Glutamatergic neuron (in vitro differentiated cells): ENCODE measurements around the gene TRIM72. TPM values are rescaled to one million over a fixed set of nuclear protein-coding genes. Genes with fewer than 3 reads are reported as not detected.
"Not testable (repeated sequence)": the region's sequence is repeated elsewhere in the genome, so short reads cannot be mapped to it uniquely, and the experiment has no call there.

ENCODE experiments used
- DNase-seq: peaks from one replicate; pipeline ENCODE4 v3.0.0; 2022
- H3K27ac Mint-ChIP-seq: one replicate; pipeline ENCODE4 v1.8.0; 2020; ENCODE audit warnings: mild to moderate bottlenecking, mixed read lengths, inconsistent platforms; ENCODE audit not compliant: unreplicated experiment
- H3K27me3 Mint-ChIP-seq: one replicate; pipeline ENCODE4 v1.8.0; 2020; ENCODE audit warnings: mild to moderate bottlenecking, moderate library complexity, mixed read lengths, inconsistent platforms; ENCODE audit not compliant: unreplicated experiment
- H3K36me3 Mint-ChIP-seq: one replicate; pipeline ENCODE4 v1.8.0; 2020; ENCODE audit warnings: mild to moderate bottlenecking, mixed read lengths, inconsistent platforms; ENCODE audit not compliant: unreplicated experiment
- H3K4me1 Mint-ChIP-seq: one replicate; pipeline ENCODE4 v1.8.0; 2020; ENCODE audit warnings: mild to moderate bottlenecking, low read depth, mixed read lengths, inconsistent platforms; ENCODE audit not compliant: unreplicated experiment
- H3K4me3 Mint-ChIP-seq: one replicate; pipeline ENCODE4 v1.8.0; 2020; ENCODE audit warnings: mild to moderate bottlenecking, mixed read lengths, inconsistent platforms; ENCODE audit not compliant: unreplicated experiment
- H3K9me3 Mint-ChIP-seq: one replicate; pipeline ENCODE4 v1.8.0; 2020; ENCODE audit warnings: mild to moderate bottlenecking, moderate library complexity, mixed read lengths, inconsistent platforms; ENCODE audit not compliant: unreplicated experiment
- long read RNA-seq: library from polyadenylated mRNA; unstranded; transcript quantifications from one replicate; pipeline ENCODE4 v2.0.0, GENCODE V29; 2020; ENCODE audit not compliant: unreplicated experiment
- total RNA-seq: library from RNA; stranded (reverse); fragmentation: NEBNext Ultra II Directional; extraction: Animal tissue kit (Norgen Biotek cat#: 25700); gene quantifications from one replicate; pipeline ENCODE4 v1.2.1, GENCODE V29; 2021; ENCODE audit not compliant: unreplicated experiment
- TF ChIP-seq, protein P1 (sequence below): fragments of 200-600 bp; sonication (generic); IDR thresholded peaks from one replicate; pipeline ENCODE4 v1.5.0; 2021; ENCODE audit not compliant: partially characterized antibody, unreplicated experiment

Gene TRIM72, protein sequence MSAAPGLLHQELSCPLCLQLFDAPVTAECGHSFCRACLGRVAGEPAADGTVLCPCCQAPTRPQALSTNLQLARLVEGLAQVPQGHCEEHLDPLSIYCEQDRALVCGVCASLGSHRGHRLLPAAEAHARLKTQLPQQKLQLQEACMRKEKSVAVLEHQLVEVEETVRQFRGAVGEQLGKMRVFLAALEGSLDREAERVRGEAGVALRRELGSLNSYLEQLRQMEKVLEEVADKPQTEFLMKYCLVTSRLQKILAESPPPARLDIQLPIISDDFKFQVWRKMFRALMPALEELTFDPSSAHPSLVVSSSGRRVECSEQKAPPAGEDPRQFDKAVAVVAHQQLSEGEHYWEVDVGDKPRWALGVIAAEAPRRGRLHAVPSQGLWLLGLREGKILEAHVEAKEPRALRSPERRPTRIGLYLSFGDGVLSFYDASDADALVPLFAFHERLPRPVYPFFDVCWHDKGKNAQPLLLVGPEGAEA
- 0.10 TPM for total RNA-seq
- long read RNA-seq: 0 reads

GRCh38 chr16:31213877-31214707 is at the start of gene TRIM72:
TSS of gene TRIM72 (plus strand) at chr16:31214119. CDS start at chr16:31214739, 620 bp downstream.
- DNase-seq: no peak
- Mint-ChIP-seq H3K4me1 (peaks cover 3% of the 10 kb centered on the region), H3K4me3 (peak within 1 kb of the TSS; percentile 88), H3K36me3 (no peaks in the 10 kb centered on the region), H3K9me3 (peaks cover 3% of the 10 kb centered on the region), H3K27ac (no peak within 1 kb of the TSS), H3K27me3 (peaks cover 29% of the 10 kb centered on the region)
- TF ChIP-seq, protein P1, sequence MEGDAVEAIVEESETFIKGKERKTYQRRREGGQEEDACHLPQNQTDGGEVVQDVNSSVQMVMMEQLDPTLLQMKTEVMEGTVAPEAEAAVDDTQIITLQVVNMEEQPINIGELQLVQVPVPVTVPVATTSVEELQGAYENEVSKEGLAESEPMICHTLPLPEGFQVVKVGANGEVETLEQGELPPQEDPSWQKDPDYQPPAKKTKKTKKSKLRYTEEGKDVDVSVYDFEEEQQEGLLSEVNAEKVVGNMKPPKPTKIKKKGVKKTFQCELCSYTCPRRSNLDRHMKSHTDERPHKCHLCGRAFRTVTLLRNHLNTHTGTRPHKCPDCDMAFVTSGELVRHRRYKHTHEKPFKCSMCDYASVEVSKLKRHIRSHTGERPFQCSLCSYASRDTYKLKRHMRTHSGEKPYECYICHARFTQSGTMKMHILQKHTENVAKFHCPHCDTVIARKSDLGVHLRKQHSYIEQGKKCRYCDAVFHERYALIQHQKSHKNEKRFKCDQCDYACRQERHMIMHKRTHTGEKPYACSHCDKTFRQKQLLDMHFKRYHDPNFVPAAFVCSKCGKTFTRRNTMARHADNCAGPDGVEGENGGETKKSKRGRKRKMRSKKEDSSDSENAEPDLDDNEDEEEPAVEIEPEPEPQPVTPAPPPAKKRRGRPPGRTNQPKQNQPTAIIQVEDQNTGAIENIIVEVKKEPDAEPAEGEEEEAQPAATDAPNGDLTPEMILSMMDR: no peak

- no peak for DNase-seq
- TF ChIP-seq, protein P1: no peak
- no peaks in the 10 kb centered on the region for H3K36me3 Mint-ChIP-seq
- H3K27me3 Mint-ChIP-seq: peaks cover 3% of the 10 kb centered on the region
- peaks cover 3% of the 10 kb centered on the region for H3K4me1 Mint-ChIP-seq
- H3K27ac Mint-ChIP-seq: no peak overlapping the region
- no peak overlapping the region for H3K4me3 Mint-ChIP-seq
- peaks cover 3% of the 10 kb centered on the region for H3K9me3 Mint-ChIP-seq
Observed at GRCh38 chr16:31167315-31167714, 46.6 kb upstream of the TRIM72 start.

DNA sequence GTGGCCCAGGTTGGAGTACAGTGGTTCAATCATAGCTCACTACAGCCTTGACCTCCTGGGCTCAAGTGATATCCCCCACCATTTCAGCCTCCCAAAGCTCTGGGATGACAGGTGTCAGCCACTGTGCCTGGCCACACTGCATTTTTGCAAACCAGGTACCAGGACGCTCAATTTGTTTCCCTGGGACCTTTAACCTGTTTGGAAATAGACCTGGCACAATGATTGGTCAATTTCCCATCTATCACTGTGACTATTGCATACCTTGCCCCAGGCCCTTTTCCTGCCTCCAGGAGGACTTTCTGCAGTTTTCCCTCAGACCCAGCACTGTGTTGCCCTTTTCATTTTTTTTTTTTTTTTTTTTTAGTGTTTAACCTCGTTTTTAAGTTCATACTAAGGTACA is 45.1 kb upstream of the TRIM72 start:
- H3K9me3 Mint-ChIP-seq: peaks cover 3% of the 10 kb centered on the region
- no peak for DNase-seq
- H3K4me3 Mint-ChIP-seq: no peak overlapping the region
- H3K36me3 Mint-ChIP-seq: no peaks in the 10 kb centered on the region
- peaks cover 3% of the 10 kb centered on the region for H3K4me1 Mint-ChIP-seq
- H3K27me3 Mint-ChIP-seq: peaks cover 3% of the 10 kb centered on the region
- peak overlapping the region; percentile 17 for H3K27ac Mint-ChIP-seq
- TF ChIP-seq, protein P1: no peak

GRCh38 chr16:31170048-31170447 is 43.9 kb upstream of the TRIM72 start:
- not testable (repeated sequence) for H3K9me3 Mint-ChIP-seq, H3K36me3 Mint-ChIP-seq, H3K4me1 Mint-ChIP-seq, DNase-seq, H3K27me3 Mint-ChIP-seq
- peak overlapping the region; percentile 61 for H3K4me3 Mint-ChIP-seq
- peak overlapping the region; percentile 94 for H3K27ac Mint-ChIP-seq

GRCh38 chr16:31177136-31177535 is 36.8 kb upstream of the TRIM72 start:
- H3K36me3 Mint-ChIP-seq: no peaks in the 10 kb centered on the region
- TF ChIP-seq, protein P1: no peak
- H3K4me1 Mint-ChIP-seq: peaks cover 7% of the 10 kb centered on the region
- no peak for DNase-seq
- peaks cover 16% of the 10 kb centered on the region for H3K27me3 Mint-ChIP-seq
- no peak overlapping the region for H3K4me3 Mint-ChIP-seq
- H3K9me3 Mint-ChIP-seq: peaks cover 16% of the 10 kb centered on the region
- no peak overlapping the region for H3K27ac Mint-ChIP-seq
